K562 (cell line): Measurements from ENCODE around the gene LYPD6B. TPM values are rescaled to one million over a fixed set of nuclear protein-coding genes. Genes with fewer than 3 reads are reported as not detected.
A peak's percentile ranks its signal among the peaks of the same experiment; 100 is the strongest.

Experiments
- C11orf30 ChIP-seq: fragments of 450-650 bp; IDR thresholded peaks from 2 replicates; pipeline ENCODE4 v1.6.1; 2016; ENCODE audit warnings: low read depth, mild to moderate bottlenecking
- DIDO1 ChIP-seq: fragments of 450-650 bp; IDR thresholded peaks from 2 replicates; pipeline ENCODE4 v1.6.1; 2016; ENCODE audit warnings: low read depth, missing biosample characterization, missing genetic modification characterization
- IFI16 ChIP-seq: fragments of 250-450 bp; sonication (Bioruptor Pico); IDR thresholded peaks from 2 replicates; pipeline ENCODE4 v2.1.2; 2022; ENCODE audit warnings: mild to moderate bottlenecking, inconsistent platforms
- MAFF ChIP-seq: IDR thresholded peaks from 2 replicates; pipeline ENCODE4 v1.6.1; 2012; ENCODE audit warnings: low read length, improper control_type of control experiment
- MCM3 ChIP-seq: fragments of 450-650 bp; IDR thresholded peaks from 2 replicates; pipeline ENCODE4 v1.6.1; 2016
- NCOA4 ChIP-seq: fragments of 450-650 bp; IDR thresholded peaks from 2 replicates; pipeline ENCODE4 v1.6.1; 2018; ENCODE audit warnings: mild to moderate bottlenecking; ENCODE audit not compliant: partially characterized antibody
- PKNOX1 ChIP-seq: fragments of 450-650 bp; IDR thresholded peaks from 2 replicates; pipeline ENCODE4 v1.6.1; 2016
- PML ChIP-seq: IDR thresholded peaks from 2 replicates; pipeline ENCODE4 v1.6.1; 2012; ENCODE audit warnings: low read length, inconsistent platforms
- POLR2H ChIP-seq: IDR thresholded peaks from 2 replicates; pipeline ENCODE4 v1.6.1; 2016; ENCODE audit warnings: missing genetic modification characterization, low read depth, mild to moderate bottlenecking, control low read depth, missing compliant biosample characterization, moderate library complexity
- THRAP3 ChIP-seq: fragments of 450-650 bp; IDR thresholded peaks from 2 replicates; pipeline ENCODE4 v1.6.1; 2016; ENCODE audit warnings: mild to moderate bottlenecking, inconsistent platforms, borderline replicate concordance
- ZKSCAN1 ChIP-seq: fragments of 150-350 bp; IDR thresholded peaks from 2 replicates; pipeline ENCODE4 v1.6.1; 2016; ENCODE audit warnings: low read depth, low read length
- ZNF316 ChIP-seq: fragments of 450-650 bp; IDR thresholded peaks from 2 replicates; pipeline ENCODE4 v1.6.1; 2016
- polyA plus RNA-seq, 8 experiments: library from polyadenylated mRNA; depleted of rRNA in 4 of 8; stranded (reverse) in 5 of 8; unstranded in 3 of 8; fragments of >200 nt; fragmentation: Nextera tagmentation in 2 of 8; fragmentation: Illumina TruSeq in 1 of 8; extraction: Ambion mirVana in 2 of 8; extraction: Trizol in 1 of 8; gene quantifications; 2 replicates each; pipeline versions ENCODE4 v1.2.1 to v1.2.3, GENCODE V29; 2011 to 2014; ENCODE audit warnings: inconsistent platforms in 1 of 8, missing spikeins in 1 of 8
- total RNA-seq, 7 experiments: library from RNA; depleted of rRNA in 6 of 7; stranded (reverse); fragments of >200 nt in 6 of 7; fragmentation: Illumina TruSeq in 2 of 7; extraction: Trizol in 2 of 7; gene quantifications; 2 replicates each; pipeline versions ENCODE4 v1.2.1 to v1.2.3, GENCODE V29; 2011 to 2021; ENCODE audit warnings: low replicate concordance in 1 of 7
- TF ChIP-seq, protein P1 (sequence below): sonication (generic); formaldehyde crosslinking; IDR thresholded peaks from 2 replicates; pipeline ENCODE4 v1.9.0; 2022; ENCODE audit warnings: mild to moderate bottlenecking, missing genetic modification reagents

Gene LYPD6B
- total and polyA plus RNA-seq, 9 of the 15 experiments (the other 6 are each of a cell fraction or from before 2014, with no cell fraction given): not detected

GRCh38 chr2:149093579-149093978 is 55.1 kb downstream of the LYPD6B start (continued):
- TF ChIP-seq PKNOX1 (no peak), THRAP3 (no peak), PML (no peak), MAFF (peak; percentile 24; the same call in 1 of the 2 replicates), ZKSCAN1 (no peak), DIDO1 (tag) (no peak), POLR2H (tag) (no peak), MCM3 (no peak), NCOA4 (no peak), IFI16 (no peak), C11orf30 (peak; percentile 36; the same call in 1 of the 2 replicates), ZNF316 (peak; percentile 58; the same call in 1 of the 2 replicates)
- TF ChIP-seq, protein P1, sequence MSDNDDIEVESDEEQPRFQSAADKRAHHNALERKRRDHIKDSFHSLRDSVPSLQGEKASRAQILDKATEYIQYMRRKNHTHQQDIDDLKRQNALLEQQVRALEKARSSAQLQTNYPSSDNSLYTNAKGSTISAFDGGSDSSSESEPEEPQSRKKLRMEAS (CRISPR knock-in tag): no peak
